Ascending aorta (tissue), 2 donors: ENCODE results near the gene ALPI. TPM values are rescaled to one million over a fixed set of nuclear protein-coding genes. Genes with fewer than 3 reads are reported as not detected.
A peak's percentile ranks its signal among the peaks of the same experiment; 100 is the strongest.

ENCODE experiments used
- DNase-seq, 2 donors: peaks; one replicate each; pipeline ENCODE4 v3.0.0-alpha.2; 2019; ENCODE audit warnings: low spot score in 2 of 2
- H3K27ac ChIP-seq, 2 donors: fragments of 200-600 bp; sonication (generic); one replicate each; pipeline ENCODE4 v1.5.1; 2016 to 2017; ENCODE audit warnings: mild to moderate bottlenecking in 1 of 2
- H3K27me3 ChIP-seq: fragments of 200-600 bp; sonication (generic); one replicate; pipeline ENCODE4 v1.5.1; 2017
- H3K36me3 ChIP-seq, 2 donors: fragments of 200-600 bp; sonication (generic); one replicate each; pipeline ENCODE4 v1.5.1; 2016
- H3K4me1 ChIP-seq, 2 donors: fragments of 200-600 bp; sonication (generic); one replicate each; pipeline ENCODE4 v1.5.1; 2016 to 2017; ENCODE audit warnings: mild to moderate bottlenecking in 1 of 2
- H3K4me3 ChIP-seq, 2 donors: fragments of 200-600 bp; sonication (generic); one replicate each; pipeline ENCODE4 v1.5.1; 2016 to 2017; ENCODE audit warnings: mild to moderate bottlenecking in 1 of 2
- H3K9me3 ChIP-seq, 2 donors: fragments of 200-600 bp; sonication (generic); one replicate each; pipeline ENCODE4 v1.5.1; 2016
- CTCF ChIP-seq, 3 experiments: fragments of 200-600 bp in 2 of 3; fragments of 450-650 bp in 1 of 3; sonication (generic) in 2 of 3; IDR thresholded peaks; one replicate each; pipeline ENCODE4 v1.5.1; 2016 to 2019; ENCODE audit warnings: antibody characterized with exemption in 3 of 3, mild to moderate bottlenecking in 1 of 3, moderate library complexity in 1 of 3
- intact Hi-C: fragments of 100-400 bp; cut with DNase I; formaldehyde crosslinking; loops from one replicate; pipeline ENCODE4 v1.15.1; 2023
- total RNA-seq: library from RNA; depleted of rRNA; stranded (reverse); fragments of >200 nt; gene quantifications from one replicate; pipeline ENCODE4 v1.1.0, GENCODE V29; 2016

ALPI gene
- total RNA-seq, 1 donor from 2014 or later = not detected

GRCh38 chr2:232417489-232417888 lies 38.5 kb upstream of the ALPI start:
- TF ChIP-seq CTCF (IDR thresholded peaks at IDR 0.05) = no peak
- no peaks in the 10 kb centered on the region for H3K9me3 ChIP-seq
- DNase-seq = no peak
- H3K4me1 ChIP-seq = peaks cover 0 to 3% of the 10 kb centered on the region in 2 donors
- H3K27me3 ChIP-seq = peaks cover 13% of the 10 kb centered on the region
- H3K36me3 ChIP-seq = no peaks in the 10 kb centered on the region
- intact Hi-C loops = no loop called here
- H3K27ac ChIP-seq = no peak overlapping the region
- H3K4me3 ChIP-seq = no peak overlapping the region

- H3K9me3 ChIP-seq = no peaks in the 10 kb centered on the region
- no peak for TF ChIP-seq CTCF (IDR thresholded peaks at IDR 0.05)
- no peak for DNase-seq
- H3K27ac ChIP-seq = no peak overlapping the region
- H3K27me3 ChIP-seq = peaks cover 13% of the 10 kb centered on the region
- intact Hi-C loops = no loop called here
- no peak overlapping the region for H3K4me3 ChIP-seq
- peaks cover 0 to 3% of the 10 kb centered on the region in 2 donors for H3K4me1 ChIP-seq
- no peaks in the 10 kb centered on the region for H3K36me3 ChIP-seq
Observed at GRCh38 chr2:232418056-232418455, 37.9 kb upstream of the ALPI start.

GRCh38 chr2:232418466-232419244 lies 37.3 kb upstream of the ALPI start:
- TF ChIP-seq CTCF (IDR thresholded peaks at IDR 0.05) = no peak
- H3K4me3 ChIP-seq = peak overlapping the region; percentile 24 to 45
- peaks cover 0 to 3% of the 10 kb centered on the region in 2 donors for H3K4me1 ChIP-seq
- H3K9me3 ChIP-seq = no peaks in the 10 kb centered on the region
- DNase-seq = no peak
- H3K27ac ChIP-seq = no peak overlapping the region
- intact Hi-C loops = no loop called here
- no peaks in the 10 kb centered on the region for H3K36me3 ChIP-seq
- peaks cover 13% of the 10 kb centered on the region for H3K27me3 ChIP-seq

- no peak for DNase-seq
- Histone ChIP-seq H3K36me3 (no peaks in the 10 kb centered on the region), H3K27ac (no peak overlapping the region), H3K4me1 (peaks cover 0 to 3% of the 10 kb centered on the region in 2 donors), H3K9me3 (no peaks in the 10 kb centered on the region), H3K4me3 (peak overlapping the region; percentile 24 to 45), H3K27me3 (peaks cover 13% of the 10 kb centered on the region)
- no peak for TF ChIP-seq CTCF (IDR thresholded peaks at IDR 0.05)
- intact Hi-C loops = no loop called here
Observed at GRCh38 chr2:232419245-232420072, 36.5 kb upstream of the ALPI start.

GRCh38 chr2:232420073-232420454 lies 35.9 kb upstream of the ALPI start:
- H3K4me3 ChIP-seq = peak overlapping the region in 1 of 2 donors; percentile 5
- H3K27me3 ChIP-seq = peaks cover 13% of the 10 kb centered on the region
- no peak for TF ChIP-seq CTCF (IDR thresholded peaks at IDR 0.05)

More at GRCh38 chr2:232420073-232420454, 35.9 kb upstream of the ALPI start:
- DNase-seq = peak in 1 of 2 donors; percentile 30
- Histone ChIP-seq H3K4me1 (peaks cover 0 to 3% of the 10 kb centered on the region in 2 donors), H3K27ac (no peak overlapping the region), H3K36me3 (no peaks in the 10 kb centered on the region), H3K9me3 (no peaks in the 10 kb centered on the region)
- intact Hi-C loops = no loop called here
